Body of pancreas (tissue), 4 donors: Measurements from ENCODE around the gene PNPLA3. TPM values are rescaled to one million over a fixed set of nuclear protein-coding genes. Genes with fewer than 3 reads are reported as not detected.

Source experiments
- ATAC-seq: fragments of 150-250 bp; one replicate; pipeline ENCODE4 v1.9.1; 2016
- DNase-seq, 4 donors: peaks; one replicate each; pipeline ENCODE4 v3.0.0-alpha.2; 2019
- H3K27ac ChIP-seq, 4 donors: fragments of 200-600 bp; sonication (generic); 1 replicate in 3 of 4; 2 replicates in 1 of 4; pipeline versions ENCODE4 v1.5.1 to v1.6.1; 2016 to 2019; ENCODE audit warnings: mild to moderate bottlenecking in 1 of 4, mixed read lengths in 1 of 4, moderate library complexity in 1 of 4
- H3K27me3 ChIP-seq, 2 donors: fragments of 200-600 bp; sonication (generic); one replicate each; pipeline ENCODE4 v1.6.0; 2016; ENCODE audit warnings: mild to moderate bottlenecking in 1 of 2
- H3K36me3 ChIP-seq, 2 donors: fragments of 200-600 bp; sonication (generic); replicated peaks in 1 of 2; 2 replicates each; pipeline ENCODE4 v1.5.1; 2016; ENCODE audit warnings: low read depth in 2 of 2; ENCODE audit not compliant: insufficient read depth in 1 of 2
- H3K4me1 ChIP-seq: fragments of 200-600 bp; sonication (generic); one replicate; pipeline ENCODE4 v1.6.0; 2016
- H3K4me3 ChIP-seq, 2 donors: fragments of 200-600 bp; sonication (generic); 1 replicate in 1 of 2; 2 replicates in 1 of 2; pipeline ENCODE4 v1.5.1; 2016 to 2019
- H3K9me3 ChIP-seq, 3 donors: fragments of 200-600 bp; sonication (generic); 1 replicate in 2 of 3; 2 replicates in 1 of 3; pipeline ENCODE4 v1.5.1; 2016
- POLR2A ChIP-seq, 3 donors: fragments of 450-650 bp; IDR thresholded peaks; one replicate each; pipeline ENCODE4 v1.6.1; 2016; ENCODE audit warnings: antibody characterized with exemption in 3 of 3, mild to moderate bottlenecking in 2 of 3
- WGBS, 2 donors: methylation state at CpG; one replicate each; pipeline ENCODE4 v1.1.5; 2017; 5-methylcytosine and 5-hydroxymethylcytosine counted together
- intact Hi-C: fragments of 100-400 bp; cut with DNase I; formaldehyde crosslinking; loops from one replicate; pipeline ENCODE4 v1.15.1; 2023
- total RNA-seq, 2 donors: library from RNA; depleted of rRNA; stranded (reverse); fragments of >200 nt; gene quantifications; one replicate each; pipeline ENCODE4 v1.1.0, GENCODE V29; 2016
- TF ChIP-seq, protein P1 (sequence below), 7 experiments: fragments of 450-650 bp in 4 of 7; fragments of 200-600 bp in 3 of 7; sonication (generic) in 3 of 7; IDR thresholded peaks; one replicate each; pipeline ENCODE4 v1.5.1; 2016 to 2019; ENCODE audit warnings: antibody characterized with exemption in 7 of 7

Gene PNPLA3, protein sequence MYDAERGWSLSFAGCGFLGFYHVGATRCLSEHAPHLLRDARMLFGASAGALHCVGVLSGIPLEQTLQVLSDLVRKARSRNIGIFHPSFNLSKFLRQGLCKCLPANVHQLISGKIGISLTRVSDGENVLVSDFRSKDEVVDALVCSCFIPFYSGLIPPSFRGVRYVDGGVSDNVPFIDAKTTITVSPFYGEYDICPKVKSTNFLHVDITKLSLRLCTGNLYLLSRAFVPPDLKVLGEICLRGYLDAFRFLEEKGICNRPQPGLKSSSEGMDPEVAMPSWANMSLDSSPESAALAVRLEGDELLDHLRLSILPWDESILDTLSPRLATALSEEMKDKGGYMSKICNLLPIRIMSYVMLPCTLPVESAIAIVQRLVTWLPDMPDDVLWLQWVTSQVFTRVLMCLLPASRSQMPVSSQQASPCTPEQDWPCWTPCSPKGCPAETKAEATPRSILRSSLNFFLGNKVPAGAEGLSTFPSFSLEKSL
- total RNA-seq: under 1 TPM; 0.66 to 0.78 TPM

GRCh38 chr22:43923631-43924464 lies at the start of gene PNPLA3:
PNPLA3 (plus strand) TSS chr22:43923805; CDS start chr22:43923912, 107 bp downstream.
- intact Hi-C loops: no loop called here
- 2 to 25% methylated on average over 4 to 55 of the region's 100 CpGs for WGBS, 2 donors

DNA sequence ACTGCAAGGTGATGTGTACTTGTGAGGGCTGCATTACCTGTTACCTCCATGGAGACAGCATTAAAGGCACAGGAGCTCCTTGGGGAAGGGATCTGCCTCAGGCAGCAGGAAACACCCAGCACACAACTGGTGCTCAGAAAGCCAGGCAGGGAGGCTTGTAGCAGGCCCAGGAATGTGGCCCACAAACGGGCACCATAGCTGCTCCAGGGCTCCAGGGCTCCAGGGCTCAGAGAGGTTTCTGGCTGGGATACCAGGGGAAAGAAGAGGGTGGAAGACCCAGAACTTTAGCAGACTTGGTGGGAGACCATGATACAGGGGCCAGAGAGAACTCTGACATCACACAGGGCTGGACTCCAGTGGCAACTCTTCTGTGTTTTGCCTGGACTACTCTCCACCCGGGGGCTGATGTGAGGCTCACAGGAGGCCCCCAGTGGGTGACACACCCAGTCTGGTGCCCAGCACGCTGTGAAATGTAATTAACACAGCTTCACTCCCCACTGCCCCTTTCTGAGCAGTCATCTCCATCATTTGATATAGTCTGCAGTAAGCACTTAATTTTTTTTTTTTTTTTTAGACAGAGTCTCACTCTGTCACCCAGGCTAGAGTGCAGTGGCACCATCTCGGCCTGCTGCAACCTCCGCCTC lies 46.6 kb upstream of the PNPLA3 start:
- intact Hi-C loops: no loop called here
- TF ChIP-seq, protein P1, sequence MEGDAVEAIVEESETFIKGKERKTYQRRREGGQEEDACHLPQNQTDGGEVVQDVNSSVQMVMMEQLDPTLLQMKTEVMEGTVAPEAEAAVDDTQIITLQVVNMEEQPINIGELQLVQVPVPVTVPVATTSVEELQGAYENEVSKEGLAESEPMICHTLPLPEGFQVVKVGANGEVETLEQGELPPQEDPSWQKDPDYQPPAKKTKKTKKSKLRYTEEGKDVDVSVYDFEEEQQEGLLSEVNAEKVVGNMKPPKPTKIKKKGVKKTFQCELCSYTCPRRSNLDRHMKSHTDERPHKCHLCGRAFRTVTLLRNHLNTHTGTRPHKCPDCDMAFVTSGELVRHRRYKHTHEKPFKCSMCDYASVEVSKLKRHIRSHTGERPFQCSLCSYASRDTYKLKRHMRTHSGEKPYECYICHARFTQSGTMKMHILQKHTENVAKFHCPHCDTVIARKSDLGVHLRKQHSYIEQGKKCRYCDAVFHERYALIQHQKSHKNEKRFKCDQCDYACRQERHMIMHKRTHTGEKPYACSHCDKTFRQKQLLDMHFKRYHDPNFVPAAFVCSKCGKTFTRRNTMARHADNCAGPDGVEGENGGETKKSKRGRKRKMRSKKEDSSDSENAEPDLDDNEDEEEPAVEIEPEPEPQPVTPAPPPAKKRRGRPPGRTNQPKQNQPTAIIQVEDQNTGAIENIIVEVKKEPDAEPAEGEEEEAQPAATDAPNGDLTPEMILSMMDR (IDR thresholded peaks at IDR 0.05): no peak
- TF ChIP-seq POLR2A (IDR thresholded peaks at IDR 0.05): no peak
- ATAC-seq (no peak), DNase-seq (peak in 1 of 4 donors; percentile 0)
- whole genome bisulfite sequencing, 2 donors: 50 to 55% methylated on average over 5 of the region's 5 CpGs
- H3K4me1 ChIP-seq: peaks cover 6% of the 10 kb centered on the region
- H3K36me3 ChIP-seq: no peaks in the 10 kb centered on the region
- no peaks in the 10 kb centered on the region for H3K9me3 ChIP-seq
- no peaks in the 10 kb centered on the region for H3K27me3 ChIP-seq
- no peak overlapping the region for H3K4me3 ChIP-seq
- H3K27ac ChIP-seq: no peak overlapping the region

More at GRCh38 chr22:43923631-43924464, at the start of gene PNPLA3:
- Histone ChIP-seq H3K9me3 (no peaks in the 10 kb centered on the region), H3K27ac (no peak within 1 kb of the TSS), H3K36me3 (no peaks in the 10 kb centered on the region), H3K4me3 (peak within 1 kb of the TSS; percentile 27 to 31), H3K27me3 (peaks cover 0 to 4% of the 10 kb centered on the region in 2 donors), H3K4me1 (peaks cover 16% of the 10 kb centered on the region)
- peak; percentile 81 to 94 (median 88) for DNase-seq
- ATAC-seq: peak; percentile 84
- TF ChIP-seq, protein P1 (IDR thresholded peaks at IDR 0.05): no peak
- peak; percentile 25 to 37 (median 36) for TF ChIP-seq POLR2A (IDR thresholded peaks at IDR 0.05)

GRCh38 chr22:43878079-43878795 lies 45.4 kb upstream of the PNPLA3 start:
- WGBS, 2 donors: 33 to 39% methylated on average over 9 to 12 of the region's 12 CpGs
- Histone ChIP-seq H3K9me3 (no peaks in the 10 kb centered on the region), H3K4me1 (peaks cover 6% of the 10 kb centered on the region), H3K27ac (no peak overlapping the region), H3K36me3 (no peaks in the 10 kb centered on the region), H3K4me3 (no peak overlapping the region), H3K27me3 (no peaks in the 10 kb centered on the region)
- intact Hi-C loops: no loop called here
- peak in 1 of 4 donors; percentile 1 for DNase-seq
- TF ChIP-seq, protein P1 (IDR thresholded peaks at IDR 0.05): no peak
- TF ChIP-seq POLR2A (IDR thresholded peaks at IDR 0.05): no peak
- ATAC-seq: no peak

GRCh38 chr22:43878831-43879550 lies 44.6 kb upstream of the PNPLA3 start:
- ATAC-seq: no peak
- TF ChIP-seq, protein P1 (IDR thresholded peaks at IDR 0.05): no peak
- no peaks in the 10 kb centered on the region for H3K36me3 ChIP-seq
- intact Hi-C loops: no loop called here
- no peaks in the 10 kb centered on the region for H3K9me3 ChIP-seq
- peaks cover 6% of the 10 kb centered on the region for H3K4me1 ChIP-seq
- H3K27ac ChIP-seq: no peak overlapping the region
- WGBS, 2 donors: 61 to 67% methylated on average over 12 of the region's 12 CpGs
- H3K4me3 ChIP-seq: no peak overlapping the region
- no peaks in the 10 kb centered on the region for H3K27me3 ChIP-seq
- peak in 1 of 4 donors; percentile 1 for DNase-seq
